ENCODE data around the gene ACTR1B.

Gene ACTR1B

DNA sequence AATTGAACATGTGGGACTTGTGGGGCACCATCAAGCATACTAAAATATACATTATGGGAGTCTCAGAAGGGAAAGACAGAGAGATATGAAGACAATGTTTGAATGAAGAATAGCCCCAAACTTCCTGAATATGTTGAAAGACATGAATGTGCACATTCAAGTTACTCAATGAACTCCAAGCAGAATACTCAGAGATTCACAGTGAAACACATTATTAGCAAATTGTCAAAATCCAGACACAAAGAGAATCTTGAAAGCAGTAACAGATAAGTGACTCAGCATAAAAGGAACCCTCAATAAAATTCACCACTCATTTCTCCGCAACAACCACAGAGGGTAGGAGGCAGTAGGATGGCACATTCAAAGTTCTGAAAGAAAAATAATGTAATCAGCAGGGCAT, 14.5 kb upstream of the ACTR1B start:
- H3K27ac ChIP-seq = no peak overlapping the region
- H3K36me3 ChIP-seq = no peaks in the 10 kb centered on the region
- no peaks in the 10 kb centered on the region for H3K27me3 ChIP-seq
- DNase-seq = no peak
- no peaks in the 10 kb centered on the region for H3K4me1 ChIP-seq
- intact Hi-C loops (cut with DNase I; ENCODE audit: low total_unique reads) = no loop called here
- no peaks in the 10 kb centered on the region for H3K9me3 ChIP-seq
- no peak overlapping the region for H3K4me3 ChIP-seq
- TF ChIP-seq, protein P1, sequence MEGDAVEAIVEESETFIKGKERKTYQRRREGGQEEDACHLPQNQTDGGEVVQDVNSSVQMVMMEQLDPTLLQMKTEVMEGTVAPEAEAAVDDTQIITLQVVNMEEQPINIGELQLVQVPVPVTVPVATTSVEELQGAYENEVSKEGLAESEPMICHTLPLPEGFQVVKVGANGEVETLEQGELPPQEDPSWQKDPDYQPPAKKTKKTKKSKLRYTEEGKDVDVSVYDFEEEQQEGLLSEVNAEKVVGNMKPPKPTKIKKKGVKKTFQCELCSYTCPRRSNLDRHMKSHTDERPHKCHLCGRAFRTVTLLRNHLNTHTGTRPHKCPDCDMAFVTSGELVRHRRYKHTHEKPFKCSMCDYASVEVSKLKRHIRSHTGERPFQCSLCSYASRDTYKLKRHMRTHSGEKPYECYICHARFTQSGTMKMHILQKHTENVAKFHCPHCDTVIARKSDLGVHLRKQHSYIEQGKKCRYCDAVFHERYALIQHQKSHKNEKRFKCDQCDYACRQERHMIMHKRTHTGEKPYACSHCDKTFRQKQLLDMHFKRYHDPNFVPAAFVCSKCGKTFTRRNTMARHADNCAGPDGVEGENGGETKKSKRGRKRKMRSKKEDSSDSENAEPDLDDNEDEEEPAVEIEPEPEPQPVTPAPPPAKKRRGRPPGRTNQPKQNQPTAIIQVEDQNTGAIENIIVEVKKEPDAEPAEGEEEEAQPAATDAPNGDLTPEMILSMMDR (IDR thresholded peaks at IDR 0.05) = no peak

DNA sequence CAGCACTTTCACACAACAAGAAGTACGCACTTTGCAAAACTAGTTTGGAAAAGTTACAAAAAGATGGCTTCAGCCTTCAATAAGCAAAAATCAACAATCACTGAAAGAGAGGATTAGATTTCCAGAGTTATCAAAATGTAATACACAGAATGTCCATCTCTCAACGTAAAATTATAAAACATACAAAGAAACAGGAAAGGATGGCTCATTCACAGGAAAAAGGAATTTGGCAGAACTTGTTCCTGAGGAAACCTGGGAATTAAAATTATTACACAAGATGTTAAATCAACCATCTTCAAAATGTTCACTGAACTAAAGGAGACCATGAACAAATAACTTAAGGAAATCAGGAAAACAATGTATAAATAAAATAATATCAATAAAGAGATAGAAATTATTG, 13.6 kb upstream of the ACTR1B start:
- H3K9me3 ChIP-seq = no peaks in the 10 kb centered on the region
- TF ChIP-seq, protein P1 (IDR thresholded peaks at IDR 0.05) = no peak
- H3K27me3 ChIP-seq = no peaks in the 10 kb centered on the region
- H3K27ac ChIP-seq = no peak overlapping the region
- intact Hi-C loops (cut with DNase I; ENCODE audit: low total_unique reads) = no loop called here
- no peaks in the 10 kb centered on the region for H3K4me1 ChIP-seq
- no peak overlapping the region for H3K4me3 ChIP-seq
- H3K36me3 ChIP-seq = no peaks in the 10 kb centered on the region
- DNase-seq = no peak

DNA sequence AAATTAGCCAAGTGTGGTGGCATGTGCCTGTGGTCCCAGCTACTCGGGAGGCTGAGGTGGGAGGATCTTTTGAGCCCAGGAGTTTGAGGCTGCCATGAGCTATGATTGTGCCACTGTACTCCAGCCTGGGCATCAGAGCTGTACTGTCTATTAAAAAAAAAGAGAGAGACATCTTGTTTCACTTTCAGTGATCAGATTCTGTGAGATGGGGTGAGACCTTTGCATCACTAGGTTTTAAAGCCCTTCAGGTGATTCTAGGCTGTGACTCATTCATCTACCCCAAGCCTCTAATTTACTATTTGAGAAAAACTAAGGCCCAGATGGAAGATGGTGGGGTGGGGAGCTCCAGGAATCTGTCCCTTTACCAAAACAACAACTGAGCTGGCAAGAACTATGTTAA, 12.8 kb upstream of the ACTR1B start:
- intact Hi-C loops (cut with DNase I; ENCODE audit: low total_unique reads) = no loop called here
- no peaks in the 10 kb centered on the region for H3K36me3 ChIP-seq
- DNase-seq = no peak
- no peaks in the 10 kb centered on the region for H3K27me3 ChIP-seq
- H3K9me3 ChIP-seq = no peaks in the 10 kb centered on the region
- no peak overlapping the region for H3K27ac ChIP-seq
- H3K4me3 ChIP-seq = no peak overlapping the region
- H3K4me1 ChIP-seq = no peaks in the 10 kb centered on the region
- TF ChIP-seq, protein P1 (IDR thresholded peaks at IDR 0.05) = no peak

DNA sequence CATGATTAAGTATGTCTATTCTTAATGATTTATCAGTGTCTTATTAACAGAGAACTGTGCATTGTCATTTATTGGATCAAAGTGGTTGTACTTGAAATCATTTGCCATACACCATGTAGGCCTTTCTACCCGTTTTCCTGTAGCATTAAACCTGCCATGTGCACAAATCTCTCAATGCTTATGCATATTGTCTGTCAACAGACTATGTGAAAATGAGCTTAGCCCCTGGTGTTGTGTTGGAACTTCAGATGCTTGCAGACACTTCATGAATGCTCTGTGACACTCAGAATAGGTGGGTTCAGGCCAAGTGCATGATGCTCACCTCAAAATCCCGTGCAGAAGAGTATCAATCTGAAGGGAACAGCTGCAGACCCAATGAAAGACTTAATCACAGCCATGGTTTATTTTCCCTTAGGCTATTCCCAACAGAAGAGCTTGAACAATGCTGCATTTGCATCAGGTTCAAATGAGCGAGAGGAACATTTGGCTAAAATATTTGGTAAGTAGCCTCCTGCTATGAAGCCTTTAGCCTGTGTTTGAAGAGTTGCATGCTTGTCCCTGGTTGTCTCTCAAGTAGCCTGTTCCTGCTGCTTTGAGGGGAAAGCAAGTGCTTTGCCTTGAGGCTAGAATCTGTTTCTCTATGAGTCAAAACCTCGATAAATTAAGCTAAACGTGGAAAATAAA, 11.7 kb upstream of the ACTR1B start:
- H3K9me3 ChIP-seq = no peaks in the 10 kb centered on the region
- no peaks in the 10 kb centered on the region for H3K27me3 ChIP-seq
- intact Hi-C loops (cut with DNase I; ENCODE audit: low total_unique reads) = no loop called here
- H3K36me3 ChIP-seq = no peaks in the 10 kb centered on the region
- DNase-seq = no peak
- H3K4me3 ChIP-seq = no peak overlapping the region
- H3K4me1 ChIP-seq = no peaks in the 10 kb centered on the region
- H3K27ac ChIP-seq = no peak overlapping the region
- TF ChIP-seq, protein P1 (IDR thresholded peaks at IDR 0.05) = no peak

DNA sequence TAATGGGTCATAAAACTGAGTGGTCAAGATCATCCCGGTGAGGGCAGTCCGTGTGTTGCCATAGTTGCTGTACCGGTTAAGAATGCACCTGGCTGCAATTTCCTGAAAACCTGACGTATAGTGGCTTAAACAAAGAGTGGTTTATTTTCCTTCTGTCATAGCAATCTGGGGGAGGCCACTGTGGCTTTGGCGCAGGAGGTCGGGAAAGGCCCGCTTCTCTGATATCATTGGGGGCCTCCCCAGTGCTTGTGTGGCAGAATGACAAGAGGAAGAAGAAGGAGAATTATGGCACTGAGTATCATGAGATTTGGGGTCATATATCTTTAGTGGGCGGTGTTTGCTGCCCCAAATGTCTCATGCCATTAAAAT, 10.1 kb upstream of the ACTR1B start:
- DNase-seq = no peak
- no peaks in the 10 kb centered on the region for H3K27me3 ChIP-seq
- no peak overlapping the region for H3K4me3 ChIP-seq
- no peaks in the 10 kb centered on the region for H3K4me1 ChIP-seq
- H3K27ac ChIP-seq = no peak overlapping the region
- intact Hi-C loops (cut with DNase I; ENCODE audit: low total_unique reads) = no loop called here
- TF ChIP-seq, protein P1 (IDR thresholded peaks at IDR 0.05) = no peak
- H3K9me3 ChIP-seq = no peaks in the 10 kb centered on the region
- no peaks in the 10 kb centered on the region for H3K36me3 ChIP-seq
